Measurements from ENCODE around the gene ANKS6. TPM values are rescaled to one million over a fixed set of nuclear protein-coding genes. Genes with fewer than 3 reads are reported as not detected.

The ANKS6 gene
- total and polyA plus RNA-seq, 4 donors: 1.9 to 6.3 (median 2.9) TPM

- TF ChIP-seq CTCF (IDR thresholded peaks at IDR 0.05; ENCODE audit: low read depth, low read length, missing input control) (no peak), NR2F2 (IDR thresholded peaks at IDR 0.05) (no peak), YY1 (IDR thresholded peaks at IDR 0.05) (no peak), RXRA (IDR thresholded peaks at IDR 0.05) (no peak)
These were observed 94.0 kb downstream of the ANKS6 start (continued) for GRCh38 chr9:98702340-98702739.

GRCh38 chr9:98701576-98701975, 94.8 kb downstream of the ANKS6 start:
- H3K27me3 ChIP-seq (ENCODE audit: control insufficient read depth in 4 of 4, insufficient read depth in 4 of 4, low read length in 3 of 4): peaks cover 0 to 14% (median 5%) of the 10 kb centered on the region in 4 donors
- H3K9ac ChIP-seq (ENCODE audit: low read depth in 1 of 2, low read length in 2 of 2): no peak overlapping the region
- DNase-seq (ENCODE audit: low spot score): no peak
- no peak overlapping the region for H3K27ac ChIP-seq (ENCODE audit: low read depth in 1 of 2, low read length in 2 of 2)
- 88% methylated on average over 7 of the region's 7 CpGs for WGBS
- no peaks in the 10 kb centered on the region for H3K36me3 ChIP-seq (ENCODE audit: control insufficient read depth in 4 of 4, insufficient read depth in 3 of 4, low read depth in 1 of 4, low read length in 3 of 4)
- H3K4me1 ChIP-seq (ENCODE audit: control insufficient read depth in 4 of 4, insufficient read depth in 4 of 4, low read length in 3 of 4): no peaks in the 10 kb centered on the region
- H3K4me3 ChIP-seq (ENCODE audit: low read depth in 1 of 3, low read length in 3 of 3): no peak overlapping the region
- peaks cover 2 to 7% (median 5%) of the 10 kb centered on the region in 4 donors for H3K9me3 ChIP-seq (ENCODE audit: control insufficient read depth in 4 of 4, low read length in 3 of 4)
- TF ChIP-seq CTCF (IDR thresholded peaks at IDR 0.05; ENCODE audit: low read depth, low read length, missing input control) (no peak), FOXA1 (IDR thresholded peaks at IDR 0.05) (no peak), MAX (IDR thresholded peaks at IDR 0.05) (no peak), FOXA2 (IDR thresholded peaks at IDR 0.05) (no peak), HNF4A (conservative IDR thresholded peaks at IDR 0.05) (no peak), REST (IDR thresholded peaks at IDR 0.05) (no peak), NR2F2 (IDR thresholded peaks at IDR 0.05) (no peak), JUND (IDR thresholded peaks at IDR 0.05) (no peak), ATF3 (IDR thresholded peaks at IDR 0.05) (no peak), SP1 (IDR thresholded peaks at IDR 0.05) (no peak), ZBTB33 (IDR thresholded peaks at IDR 0.05) (no peak)
